HepG2 (cell line): ENCODE results near the gene ABCG2. TPM values are rescaled to one million over a fixed set of nuclear protein-coding genes. Genes with fewer than 3 reads are reported as not detected.

Experiments used
- ATAC-seq: fragments of 200-7000 bp; cut with Tn5 transposase; 3 replicates; pipeline ENCODE4 v1.9.1; 2020; ENCODE audit warnings: mild to moderate bottlenecking, moderate library complexity
- BruUV-seq: library from RNA; stranded (reverse); fragments of 400-500 nt; replicated peaks from 2 replicates; lab custom pipeline; 2021; lab: Mats Ljungman, UMichigan
- CTCF ChIA-PET: fragments of 300-600 bp; formaldehyde crosslinking; extraction: SDS; loops from one replicate; lab custom pipeline; 2021; ENCODE audit warnings: low total read pairs, inconsistent platforms, low intra/inter-chr PET ratio; lab: Yijun Ruan, JAX
- POLR2A ChIA-PET: fragments of 350-600 bp; sonication (Branson Sonifier 250); formaldehyde crosslinking; loops from one replicate; lab custom pipeline; 2020; ENCODE audit warnings: antibody characterized with exemption, inconsistent platforms; lab: Yijun Ruan, JAX
- DNase-seq: peaks from one replicate; pipeline ENCODE4 v3.0.0-alpha.2; 2015; ENCODE audit warnings: low spot score
- FAIRE-seq: peaks from 3 replicates; lab custom pipeline; 2011; peaks lifted over from hg19 to GRCh38; lab: Jason Lieb, UNC
- H2AFZ ChIP-seq: one replicate; pipeline ENCODE4 v1.6.1; 2011; ENCODE audit warnings: low read length, inconsistent platforms
- H3K27ac ChIP-seq: fragments of 300-600 bp; 3 replicates; pipeline ENCODE4 v1.8.0; 2011; ENCODE audit warnings: mixed run types, mild to moderate bottlenecking, mixed read lengths, low read length, inconsistent platforms; ENCODE audit not compliant: insufficient read depth; ENCODE audit errors: extremely low read length
- H3K27me3 ChIP-seq, 2 experiments: fragments of 200-600 bp in 1 of 2; 2 replicates in 1 of 2; 3 replicates in 1 of 2; pipeline versions ENCODE4 v1.6.0 to v1.8.0; 2011; ENCODE audit warnings: low read length in 2 of 2, mild to moderate bottlenecking in 2 of 2, moderate library complexity in 2 of 2, inconsistent platforms in 1 of 2; ENCODE audit not compliant: insufficient read depth in 2 of 2, control insufficient read depth in 1 of 2
- H3K36me3 ChIP-seq, 2 experiments: fragments of 200-600 bp in 1 of 2; replicated peaks in 1 of 2; 2 replicates in 1 of 2; 3 replicates in 1 of 2; pipeline versions ENCODE4 v1.5.1 to v1.8.0; 2011; ENCODE audit warnings: low read length in 2 of 2, inconsistent platforms in 1 of 2; ENCODE audit not compliant: insufficient read depth in 2 of 2, control insufficient read depth in 1 of 2
- H3K4me1 ChIP-seq: 2 replicates; pipeline ENCODE4 v1.5.1; 2012; ENCODE audit warnings: low read length, inconsistent platforms; ENCODE audit not compliant: insufficient read depth
- H3K4me2 ChIP-seq: 2 replicates; pipeline ENCODE4 v1.6.0; 2011; ENCODE audit warnings: low read depth, low read length, inconsistent platforms
- H3K4me3 ChIP-seq, 3 experiments: fragments of 200-600 bp in 1 of 3; sonication (generic), shearing (Covaris generic) in 1 of 3; replicated peaks in 1 of 3; 2 replicates each; pipeline ENCODE4 v1.5.1; 2011 to 2016; ENCODE audit warnings: low read length in 3 of 3, inconsistent platforms in 2 of 3, low read depth in 2 of 3, mild to moderate bottlenecking in 2 of 3, control low read depth in 1 of 3, mixed read lengths in 1 of 3; ENCODE audit not compliant: insufficient read depth in 1 of 3
- H3K79me2 ChIP-seq: one replicate; pipeline ENCODE4 v1.6.1; 2011; ENCODE audit warnings: low read length, inconsistent platforms; ENCODE audit not compliant: insufficient read depth
- H3K9ac ChIP-seq: 2 replicates; pipeline ENCODE4 v1.6.0; 2011; ENCODE audit warnings: mild to moderate bottlenecking, low read depth, low read length, inconsistent platforms; ENCODE audit not compliant: insufficient read depth
- H3K9me3 ChIP-seq: 2 replicates; pipeline ENCODE4 v1.5.1; 2012; ENCODE audit warnings: mild to moderate bottlenecking, low read length
- H4K20me1 ChIP-seq: 2 replicates; pipeline ENCODE4 v1.6.0; 2011; ENCODE audit warnings: inconsistent platforms, mild to moderate bottlenecking, low read length, moderate library complexity; ENCODE audit not compliant: insufficient read depth
- AHDC1 ChIP-seq: sonication (generic); formaldehyde crosslinking; IDR thresholded peaks from 2 replicates; pipeline ENCODE4 v1.5.1; 2020; ENCODE audit warnings: mild to moderate bottlenecking, missing genetic modification reagents, borderline replicate concordance
- ARID5B ChIP-seq: IDR thresholded peaks from 2 replicates; pipeline ENCODE4 v1.4.0; 2020; ENCODE audit warnings: mild to moderate bottlenecking, missing genetic modification reagents
- EP300 ChIP-seq, 3 experiments: sonication (generic) in 1 of 3; formaldehyde crosslinking in 1 of 3; IDR thresholded peaks; 2 replicates each; pipeline versions ENCODE4 v1.5.1 to v1.6.1; 2011 to 2020; ENCODE audit warnings: low read depth in 2 of 3, low read length in 2 of 3, borderline replicate concordance in 1 of 3, improper control_type of control experiment in 1 of 3, mild to moderate bottlenecking in 1 of 3, missing genetic modification reagents in 1 of 3, moderate library complexity in 1 of 3
- FOSL1 ChIP-seq: sonication (generic); formaldehyde crosslinking; IDR thresholded peaks from 2 replicates; pipeline ENCODE4 v1.9.0; 2021; ENCODE audit warnings: missing genetic modification reagents, borderline replicate concordance
- FOSL2 ChIP-seq: sonication (generic); formaldehyde crosslinking; IDR thresholded peaks from 2 replicates; pipeline ENCODE4 v1.4.0; 2020; ENCODE audit warnings: missing genetic modification reagents
- GATAD2A ChIP-seq: IDR thresholded peaks from 2 replicates; pipeline ENCODE4 v1.6.1; 2016
- IKZF5 ChIP-seq: IDR thresholded peaks from 2 replicates; pipeline ENCODE4 v1.6.1; 2018; ENCODE audit warnings: missing genetic modification reagents, mild to moderate bottlenecking, missing compliant biosample characterization
- JUN ChIP-seq: sonication (generic); formaldehyde crosslinking; IDR thresholded peaks from 2 replicates; pipeline ENCODE4 v1.4.0; 2020; ENCODE audit warnings: mild to moderate bottlenecking, missing genetic modification reagents
- JUNB ChIP-seq: sonication (generic); formaldehyde crosslinking; IDR thresholded peaks from 2 replicates; pipeline ENCODE4 v1.8.0; 2022; ENCODE audit warnings: missing genetic modification reagents, mild to moderate bottlenecking, borderline replicate concordance
- KLF6 ChIP-seq: IDR thresholded peaks from 2 replicates; pipeline ENCODE4 v1.8.0; 2016; ENCODE audit warnings: missing biosample characterization, missing genetic modification reagents
- NR2C2 ChIP-seq: sonication (generic); formaldehyde crosslinking; IDR thresholded peaks from 2 replicates; pipeline ENCODE4 v1.4.0; 2020; ENCODE audit warnings: missing genetic modification reagents, mild to moderate bottlenecking, moderate library complexity, borderline replicate concordance
- NR2F6 ChIP-seq, 2 experiments: IDR thresholded peaks; 2 replicates each; pipeline ENCODE4 v1.6.1; 2016; ENCODE audit warnings: antibody characterized with exemption in 1 of 2, mild to moderate bottlenecking in 1 of 2
- PPARG ChIP-seq: conservative IDR thresholded peaks from 2 replicates; pipeline ENCODE4 v1.6.1; 2016; ENCODE audit warnings: missing biosample characterization, missing genetic modification reagents
- XRCC5 ChIP-seq: fragments of 200-400 bp; formaldehyde crosslinking; optimal IDR thresholded peaks from 2 replicates; pipeline ENCODE3; 2017; ENCODE audit warnings: mild to moderate bottlenecking, low read length
- in situ Hi-C: cut with HindIII; loops from 2 replicates; pipeline ENCODE4 v1.10.0; 2017; ENCODE audit warnings: low pct_unique_long_range_greater_than_20kb; ENCODE audit not compliant: extremely low pct_ligation_motif_present
- intact Hi-C: fragments of 100-400 bp; cut with micrococcal nuclease; formaldehyde crosslinking; loops from one replicate; pipeline ENCODE4 v1.10.0; 2022; ENCODE audit not compliant: unreplicated experiment
- polyA plus RNA-seq, 8 experiments: library from polyadenylated mRNA; depleted of rRNA in 3 of 8; stranded (reverse) in 7 of 8; unstranded in 1 of 8; fragments of >200 nt; fragmentation: Illumina TruSeq in 4 of 8; extraction: Trizol in 4 of 8; gene quantifications; 2 replicates each; pipeline versions ENCODE4 v1.2.1 to v1.2.3, GENCODE V29; 2011 to 2016; ENCODE audit warnings: low read depth in 4 of 8, missing spikeins in 1 of 8, mixed read lengths in 1 of 8; ENCODE audit not compliant: insufficient read depth in 1 of 8
- total RNA-seq, 5 experiments: library from RNA; depleted of rRNA; stranded (reverse); fragments of >200 nt; fragmentation: Illumina TruSeq; extraction: Trizol; gene quantifications; 2 replicates each; pipeline ENCODE4 v1.2.3, GENCODE V29; 2016; ENCODE audit warnings: low read depth in 1 of 5

ABCG2 gene
- total and polyA plus RNA-seq, 2 of the 13 experiments (the other 11 are each of a cell fraction or from before 2014, with no cell fraction given) = 10.0 to 15.7 TPM

- FAIRE-seq = peak; percentile 46
- Histone ChIP-seq H3K4me1 (peaks cover 39% of the 10 kb centered on the region), H3K4me3 (no peak overlapping the region), H3K27ac (no peak overlapping the region), H4K20me1 (no peaks in the 10 kb centered on the region), H3K36me3 (no peaks in the 10 kb centered on the region), H2AFZ (no peak overlapping the region), H3K9me3 (no peaks in the 10 kb centered on the region), H3K9ac (no peak overlapping the region), H3K79me2 (no peaks in the 10 kb centered on the region), H3K27me3 (no peaks in the 10 kb centered on the region), H3K4me2 (peak overlapping the region; percentile 16; the same call in 1 of the 2 replicates)
- POLR2A ChIA-PET = no interaction called here
- intact Hi-C loops (loop anchor here (2.0 kb wide), 1 partner anchor 56 kb away; no protein-coding TSS in a partner anchor), in situ Hi-C loops (no loop called here)
- no TSS peak for BruUV-seq
- CTCF ChIA-PET = no interaction called here
- peak; percentile 26 for ATAC-seq
- DNase-seq = peak; percentile 66
- TF ChIP-seq JUN (CRISPR knock-in tag) (0 out of 2 replicates have a peak, but pooled peaks have one; percentile 35), XRCC5 (peak; percentile 26), EP300 (IDR thresholded peaks at IDR 0.05; ENCODE audit: low read depth in 2 of 2, low read length in 2 of 2) (peak in 1 of 2 experiments; percentile 34; a peak in 1 of 4 replicates), EP300 (CRISPR knock-in tag; IDR thresholded peaks at IDR 0.05; ENCODE audit: borderline replicate concordance) (no peak), AHDC1 (peak; percentile 38; the same call in 1 of the 2 replicates), FOSL2 (peak; percentile 92), NR2C2 (CRISPR knock-in tag) (peak; percentile 81), PPARG (CRISPR knock-in tag) (peak; percentile 76), GATAD2A (CRISPR knock-in tag) (0 out of 2 replicates have a peak, but pooled peaks have one; percentile 36), JUNB (CRISPR knock-in tag) (no peak; the same call in 1 of the 2 replicates), KLF6 (CRISPR knock-in tag) (no peak), ARID5B (CRISPR knock-in tag) (peak; percentile 49), NR2F6 (IDR thresholded peaks at IDR 0.05) (peak; percentile 94), NR2F6 (CRISPR knock-in tag; IDR thresholded peaks at IDR 0.05) (peak; percentile 86), FOSL1 (CRISPR knock-in tag) (peak; percentile 73), IKZF5 (CRISPR knock-in tag) (no peak)
These were observed 4.2 kb upstream of the ABCG2 start for GRCh38 chr4:88162626-88163025.
